A172 (cell line): ENCODE measurements around the gene FAM162A. TPM values are rescaled to one million over a fixed set of nuclear protein-coding genes. Genes with fewer than 3 reads are reported as not detected.

Source experiments
- DNase-seq: peaks from one replicate; pipeline ENCODE4 v3.0.0-alpha.2; 2015; ENCODE audit warnings: low spot score
- total RNA-seq: library from RNA; depleted of rRNA; stranded (reverse); fragments of >200 nt; shearing (Covaris generic); gene quantifications from 2 replicates; pipeline ENCODE4 v1.2.3, GENCODE V29; 2014; rRNA removed

FAM162A gene, protein sequence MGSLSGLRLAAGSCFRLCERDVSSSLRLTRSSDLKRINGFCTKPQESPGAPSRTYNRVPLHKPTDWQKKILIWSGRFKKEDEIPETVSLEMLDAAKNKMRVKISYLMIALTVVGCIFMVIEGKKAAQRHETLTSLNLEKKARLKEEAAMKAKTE
- 41.2 and 55.3 TPM in 2 replicates for total RNA-seq

DNA sequence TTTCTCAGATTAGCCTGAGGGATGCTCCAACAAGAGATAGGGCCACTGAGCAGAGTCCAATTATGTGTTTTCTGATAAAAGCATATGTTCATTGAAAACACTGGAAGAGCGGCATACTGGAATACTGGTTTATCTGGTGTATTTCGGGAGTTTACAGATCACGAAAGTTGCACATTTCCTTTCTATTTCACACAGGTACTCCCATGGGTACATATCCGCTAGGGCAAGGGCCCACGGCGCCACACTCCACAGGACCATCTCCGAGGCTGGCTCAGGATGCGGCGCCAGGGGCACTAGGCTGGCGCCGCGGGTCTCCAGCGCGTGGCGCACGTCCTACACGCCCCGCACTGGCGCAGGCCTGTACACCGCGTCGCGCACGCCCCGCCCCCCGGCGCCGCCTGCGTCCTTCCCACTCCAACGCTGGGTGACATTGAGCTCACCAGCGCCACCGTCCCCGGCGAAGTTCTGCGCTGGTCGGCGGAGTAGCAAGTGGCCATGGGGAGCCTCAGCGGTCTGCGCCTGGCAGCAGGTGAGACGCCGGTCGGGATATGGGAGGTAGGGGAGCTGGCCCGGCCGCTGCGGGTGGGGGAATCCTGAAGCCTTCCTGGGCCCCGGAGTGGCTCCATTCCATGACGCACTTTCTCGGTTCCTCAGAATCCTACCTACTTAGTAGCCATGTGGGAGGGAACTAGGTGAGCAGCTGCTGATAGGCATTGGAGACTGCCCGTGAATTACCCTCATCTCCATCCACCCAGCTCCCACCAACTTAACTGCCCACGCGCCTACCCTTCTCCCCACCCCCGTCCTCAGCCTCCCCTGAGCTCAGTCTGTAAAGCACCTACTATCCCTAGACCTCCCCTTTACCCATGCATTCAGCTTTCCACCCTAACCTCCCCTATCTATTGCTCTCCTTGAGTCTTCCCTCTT lies at the start of gene FAM162A:
Gene FAM162A, plus strand, starts transcription at position 412 of the 927 bp plus-strand sequence. Its CDS starts 84 bp downstream, at position 496.
- peak; percentile 84 for DNase-seq

DNA sequence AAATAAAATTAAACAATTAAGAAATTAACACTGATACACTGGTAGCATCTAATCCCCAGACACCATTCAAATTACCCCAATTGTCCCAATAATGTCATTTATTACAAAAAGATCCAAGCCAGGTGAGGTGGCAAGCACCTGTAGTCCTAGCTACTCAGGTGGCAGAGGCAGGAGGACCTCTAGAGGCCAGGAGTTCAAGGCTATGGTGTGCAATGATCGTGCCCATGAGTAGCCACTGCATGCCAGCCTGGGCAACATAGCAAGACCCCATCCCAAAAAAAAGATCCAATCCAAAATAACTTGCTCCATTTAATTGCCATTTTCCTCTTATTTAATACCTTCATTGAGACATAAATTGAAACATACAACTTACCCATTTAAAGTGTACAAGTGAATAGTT lies 41.2 kb upstream of the FAM162A start:
- DNase-seq: no peak

DNA sequence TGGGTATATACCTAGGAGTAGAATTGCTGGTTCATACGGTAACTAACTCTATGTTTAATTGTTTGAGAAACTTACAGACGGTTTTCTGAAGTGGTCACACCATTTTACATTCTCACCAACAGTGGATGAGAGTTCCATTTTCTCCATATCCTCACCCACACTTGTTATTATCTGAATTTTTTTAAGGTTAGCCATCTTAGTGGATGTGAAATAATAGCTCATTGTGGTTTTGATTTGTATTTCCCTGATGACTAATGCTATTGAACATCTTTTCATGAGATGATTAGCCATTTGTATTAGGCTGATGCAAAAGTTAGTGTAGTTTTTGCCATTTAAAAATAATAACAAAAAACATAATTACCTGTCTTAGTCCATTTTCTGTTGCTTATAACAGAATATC lies 40.3 kb upstream of the FAM162A start:
- DNase-seq: no peak

DNA sequence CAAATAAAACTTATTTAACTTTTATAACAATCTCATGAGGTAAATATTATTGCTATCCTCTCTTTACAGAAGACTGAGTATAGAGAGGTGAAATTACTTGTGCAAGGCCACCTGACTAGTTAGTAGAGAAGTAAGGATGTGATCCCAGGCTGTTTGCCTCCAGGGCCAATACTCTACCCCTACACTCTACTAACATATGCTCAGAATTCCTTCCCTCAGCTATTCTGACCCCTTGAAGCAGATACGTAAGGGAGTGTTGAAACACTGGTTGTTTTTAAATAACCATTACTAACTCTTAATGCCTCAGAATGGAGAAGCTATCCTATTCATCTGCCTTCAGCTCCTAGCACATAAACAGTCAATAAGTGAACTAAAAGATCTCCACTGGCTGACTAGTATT lies 34.8 kb upstream of the FAM162A start:
- no peak for DNase-seq

DNA sequence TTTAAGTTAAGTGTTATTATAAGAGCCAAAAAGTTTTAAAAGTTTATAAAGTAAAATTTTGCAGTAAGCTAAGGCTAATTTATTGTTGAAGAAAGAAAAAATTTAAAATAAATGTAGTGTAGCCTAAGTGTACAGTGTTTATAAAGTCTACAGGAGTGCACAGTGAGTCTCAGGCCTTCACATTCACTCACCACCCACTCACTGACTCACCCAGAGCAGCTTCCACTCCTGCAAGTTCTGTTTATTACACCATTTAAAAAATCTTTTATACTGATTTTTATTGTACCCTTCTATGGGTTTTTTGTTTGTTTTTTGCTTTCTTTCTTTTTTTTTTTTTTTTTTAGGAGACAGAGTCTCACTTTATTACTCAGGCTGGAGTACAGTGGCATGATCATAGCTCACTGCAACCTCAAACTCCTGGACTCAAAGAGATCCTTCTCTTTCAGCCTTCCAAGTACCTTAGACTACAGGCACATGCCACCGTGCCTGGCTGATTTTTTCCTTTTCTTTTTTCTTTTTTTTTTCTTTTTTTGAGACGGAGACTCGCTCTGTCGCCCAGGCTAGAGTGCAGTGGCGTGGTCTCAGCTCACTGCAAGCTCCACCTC lies 33.1 kb upstream of the FAM162A start:
- no peak for DNase-seq

DNA sequence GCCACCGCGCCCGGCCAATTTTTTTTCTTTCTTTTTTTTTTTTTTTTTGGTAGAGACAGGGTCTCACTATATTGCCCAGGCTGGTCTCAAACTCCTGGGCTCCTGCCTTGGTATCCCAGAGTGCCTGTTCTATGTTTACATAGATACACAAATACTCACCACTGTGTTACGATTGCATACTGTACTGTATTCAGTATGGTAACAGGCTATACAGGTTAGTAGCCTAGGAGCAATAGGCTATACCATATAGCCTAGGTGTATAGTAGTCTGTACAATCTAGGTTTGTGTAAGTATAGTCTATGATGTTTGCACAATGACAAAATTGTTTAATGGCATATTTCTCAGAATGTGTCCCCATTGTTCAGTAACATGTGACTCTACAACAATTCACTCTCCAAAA lies 32.4 kb upstream of the FAM162A start:
- DNase-seq: no peak

DNA sequence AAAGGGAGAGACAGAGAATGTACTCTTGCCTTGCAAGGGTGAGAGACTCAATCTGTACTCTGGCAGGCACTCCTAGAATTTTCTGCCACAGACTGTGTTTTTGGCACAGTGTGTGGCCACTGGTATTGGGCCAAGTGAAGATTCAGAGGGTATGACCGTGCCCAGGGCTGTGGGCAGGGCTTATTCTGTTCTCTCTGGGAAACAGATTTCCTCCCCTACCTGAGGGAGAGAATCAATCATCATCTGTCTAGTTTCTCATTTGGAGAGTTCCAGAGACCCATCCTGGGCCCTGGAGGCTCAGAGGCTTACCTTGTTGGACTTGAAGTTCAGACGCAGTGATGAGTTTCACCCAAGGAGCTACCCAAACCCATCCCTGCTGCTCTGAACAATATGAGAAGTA lies 30.8 kb upstream of the FAM162A start:
- DNase-seq: no peak

DNA sequence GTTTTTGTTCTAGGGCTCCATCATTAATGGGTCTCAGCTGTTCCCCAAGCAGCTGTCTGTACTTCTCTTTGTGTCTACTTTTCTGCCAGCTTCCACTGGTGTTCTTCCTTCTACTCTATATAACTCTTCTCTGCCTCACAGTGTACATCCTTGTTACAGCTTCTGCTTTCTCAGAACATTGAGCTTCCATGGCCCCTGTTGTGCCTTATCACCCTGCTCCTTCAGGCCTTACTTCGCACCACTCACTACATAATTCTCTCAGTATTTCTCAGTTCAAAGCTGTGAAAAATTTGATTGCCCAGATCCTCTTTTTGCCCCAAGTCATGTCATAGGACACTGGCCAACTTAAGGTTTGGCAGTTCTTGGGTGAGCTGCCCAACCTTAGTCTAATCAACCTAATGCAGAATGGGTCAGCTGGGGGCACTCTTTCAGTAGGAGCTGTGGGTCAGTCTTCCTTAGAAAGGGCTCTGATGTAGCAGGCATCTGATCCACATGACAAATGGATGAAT lies 30.0 kb upstream of the FAM162A start:
- DNase-seq: no peak

DNA sequence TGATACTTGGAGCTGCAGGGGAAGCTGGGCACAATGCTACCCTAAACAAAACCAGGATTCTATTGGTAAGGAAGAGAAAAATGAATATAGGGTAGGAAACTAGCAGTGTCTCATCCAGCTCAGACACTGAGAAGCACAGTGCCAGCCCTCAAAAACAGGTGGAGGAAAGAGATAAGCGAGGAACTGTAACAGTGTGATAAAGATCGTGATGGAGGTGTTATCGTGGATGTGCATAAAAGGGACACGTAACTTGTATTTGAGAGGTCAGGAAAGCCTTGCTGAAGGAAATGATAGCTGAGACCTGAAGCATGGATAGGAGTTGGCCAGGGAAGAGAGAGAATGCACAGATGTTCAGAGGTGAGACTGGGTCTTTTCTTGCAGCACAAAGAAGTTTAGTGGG lies 28.4 kb upstream of the FAM162A start:
- no peak for DNase-seq

DNA sequence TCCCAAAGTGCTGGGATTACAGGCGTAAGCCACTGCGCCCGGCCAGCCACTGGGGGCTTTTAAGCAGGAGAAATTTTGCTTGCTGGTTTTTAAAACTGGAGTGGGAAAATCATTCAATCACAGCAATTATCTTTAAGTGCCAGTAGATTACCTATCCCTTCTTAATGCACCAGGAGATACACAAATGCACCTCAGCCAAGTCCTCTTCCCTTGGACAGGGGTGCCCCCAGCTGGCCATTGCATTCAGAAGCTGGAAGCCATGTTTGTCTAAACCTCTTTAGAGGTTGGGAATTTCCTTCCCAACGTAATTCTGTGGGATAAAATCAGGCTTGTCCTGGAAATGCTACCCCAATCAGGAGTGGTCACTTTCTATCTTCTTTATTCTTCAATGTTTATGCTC lies 27.6 kb upstream of the FAM162A start:
- DNase-seq: peak; percentile 32

DNA sequence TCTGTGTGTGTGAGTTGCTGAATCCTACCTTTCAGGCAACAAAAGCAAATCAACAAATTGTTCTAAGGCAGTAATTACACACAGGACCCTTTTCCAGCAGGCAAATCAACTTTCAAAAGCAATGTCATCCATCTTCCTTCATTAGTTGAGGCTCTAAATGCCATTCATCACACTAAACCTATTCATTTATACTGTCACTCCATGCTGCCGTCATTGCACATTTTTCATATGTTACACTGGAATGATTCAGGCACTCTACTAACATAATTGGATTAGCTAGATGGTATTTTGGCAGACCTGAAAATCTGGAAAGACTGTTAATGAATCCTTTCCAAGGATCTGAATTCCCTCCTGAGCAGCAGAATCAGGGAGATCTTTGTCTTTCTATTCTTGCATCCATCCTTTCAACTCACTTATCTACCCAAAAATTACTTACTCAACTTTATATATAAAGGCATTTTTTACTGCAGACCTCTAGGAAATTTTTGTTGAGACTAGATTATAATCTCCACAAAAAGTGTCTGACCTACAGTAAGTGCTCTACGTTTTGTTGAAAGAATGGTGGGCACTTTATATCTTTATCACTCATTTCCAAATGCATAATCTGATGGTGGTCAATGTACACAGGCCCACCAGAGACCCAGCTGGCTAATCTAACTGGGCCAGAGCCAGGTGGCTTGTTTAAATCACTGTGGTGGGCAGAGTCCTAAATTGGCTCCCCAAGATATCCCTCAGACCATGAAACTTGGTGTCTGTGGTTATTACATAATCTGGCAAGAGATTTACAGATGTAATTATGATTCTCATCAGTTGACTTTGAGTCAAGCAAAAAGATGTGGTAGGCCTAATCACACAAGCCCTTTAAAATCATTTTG lies 25.9 kb upstream of the FAM162A start:
- DNase-seq: no peak

DNA sequence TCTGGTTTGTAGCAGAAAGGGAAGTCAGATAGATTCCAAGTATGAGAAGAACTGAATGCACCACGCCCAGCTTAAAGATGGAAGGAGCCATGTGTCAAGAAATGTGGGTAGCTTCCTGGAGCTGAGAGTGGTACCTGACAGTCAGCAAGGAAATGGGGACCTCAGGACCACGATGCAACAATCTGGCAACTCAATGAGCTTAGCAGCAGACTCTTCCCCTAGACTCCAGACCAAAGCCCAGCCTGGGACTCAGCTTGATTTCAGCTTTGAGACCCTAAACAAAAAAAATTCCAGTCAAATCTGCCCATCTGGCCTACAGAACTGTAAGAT lies 25.3 kb upstream of the FAM162A start:
- DNase-seq: no peak

DNA sequence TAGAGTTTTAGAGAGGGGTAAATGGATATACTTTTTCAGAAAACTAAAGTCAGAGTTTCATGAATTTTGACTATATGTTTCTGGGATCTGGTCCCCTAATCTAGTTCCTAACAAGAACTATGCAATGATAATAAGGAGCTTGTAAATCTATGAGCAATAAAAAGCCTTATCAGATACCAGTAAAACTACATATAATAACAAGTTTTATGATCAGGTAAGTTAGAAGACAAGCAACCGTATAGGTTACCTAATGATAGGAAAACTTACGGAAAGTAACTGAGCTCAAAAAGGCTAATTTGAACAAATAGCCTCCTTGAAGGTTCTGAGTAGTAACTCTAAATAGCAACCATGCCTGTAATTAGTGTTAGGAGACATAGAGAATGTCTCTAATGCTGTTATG lies 22.0 kb upstream of the FAM162A start:
- no peak for DNase-seq

DNA sequence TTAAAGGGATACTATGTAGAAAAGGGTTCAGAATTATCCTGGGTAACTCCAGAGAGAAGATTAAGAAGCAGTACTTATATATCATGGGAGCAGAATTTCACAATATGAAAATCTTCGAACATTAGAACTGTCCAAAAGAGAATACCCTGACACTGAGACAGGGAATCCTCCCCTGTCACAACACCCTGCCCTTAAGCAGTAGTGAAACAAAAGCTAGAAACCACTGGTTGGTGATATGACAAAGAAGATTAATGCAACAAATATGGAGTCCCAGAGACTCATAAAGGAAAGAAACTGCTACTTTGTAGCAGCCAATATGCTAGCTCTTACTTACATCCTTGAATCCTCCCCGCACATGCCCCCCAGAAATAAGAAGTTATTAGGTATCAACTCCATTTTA lies 19.5 kb upstream of the FAM162A start:
- DNase-seq: no peak

DNA sequence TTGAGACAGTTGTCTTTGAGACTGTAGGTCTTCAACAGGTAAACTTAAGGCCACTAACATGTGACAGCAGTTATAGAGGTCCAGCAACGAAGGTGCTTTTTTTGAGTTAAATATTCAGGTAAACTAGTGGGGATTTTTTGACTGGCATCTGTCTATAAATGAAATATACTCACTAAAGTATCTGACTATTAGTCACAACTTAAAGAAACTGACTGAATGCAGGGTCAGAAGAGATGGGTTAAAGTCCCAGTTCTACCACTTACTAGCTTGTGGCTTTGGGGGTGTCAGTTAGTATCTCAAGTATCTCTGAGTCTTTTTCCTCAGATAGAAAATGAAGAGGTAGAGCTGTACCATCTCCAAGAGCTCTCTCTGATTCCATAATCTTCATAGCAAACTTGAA lies 18.9 kb upstream of the FAM162A start:
- no peak for DNase-seq

DNA sequence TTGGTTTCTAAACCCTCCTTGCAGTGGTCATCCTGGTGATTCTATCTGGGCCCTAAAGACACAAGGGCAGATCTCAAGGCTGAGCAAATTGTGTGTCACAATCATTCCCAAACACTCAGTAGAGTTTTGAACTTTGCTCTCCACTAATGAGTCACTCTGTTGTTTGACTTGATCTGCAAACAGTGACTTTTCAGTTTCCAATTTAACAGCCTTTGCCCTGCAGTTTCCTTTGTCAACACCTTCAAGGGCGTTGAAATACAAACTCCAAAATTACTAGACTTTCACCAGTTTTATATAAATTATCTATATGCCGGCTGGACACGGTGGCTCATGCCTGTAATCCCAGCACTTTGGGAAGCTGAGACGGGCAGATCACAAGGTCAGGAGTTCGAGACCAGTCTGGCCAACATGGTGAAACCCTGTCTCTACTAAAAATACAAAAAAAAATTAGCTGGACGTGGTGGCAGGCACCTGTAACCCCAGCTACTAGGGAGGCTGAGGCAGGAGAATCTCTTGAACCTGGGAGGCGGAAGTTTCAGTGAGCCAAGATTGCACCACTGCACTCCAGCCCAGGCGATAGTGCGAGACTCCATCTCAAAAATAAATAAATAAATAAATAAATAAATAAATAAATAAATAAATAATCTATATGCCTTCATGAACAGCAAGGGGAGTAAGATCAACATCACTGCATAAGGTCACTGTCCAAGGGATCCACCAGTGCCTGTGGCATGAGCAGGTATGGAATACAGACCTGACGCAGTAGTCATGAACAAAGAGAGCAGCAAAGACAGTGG lies 18.2 kb upstream of the FAM162A start:
- DNase-seq: peak; percentile 8

DNA sequence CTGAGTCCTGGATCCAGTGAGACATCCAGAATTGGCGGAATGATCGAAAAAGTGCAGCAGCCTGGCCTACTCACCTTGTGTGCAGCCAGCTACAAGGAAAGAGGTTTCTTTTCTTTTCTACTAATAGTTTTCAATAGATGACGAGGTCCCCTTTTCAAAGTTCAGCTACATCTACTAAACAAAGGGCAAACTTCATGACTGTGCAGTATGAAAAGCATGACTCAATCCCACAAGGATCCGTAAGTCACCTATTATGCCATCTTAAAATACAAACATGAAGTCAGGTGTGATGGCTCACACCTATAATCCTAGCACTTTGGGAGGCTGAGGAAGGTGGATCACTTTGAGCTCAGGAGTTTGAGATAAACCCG lies 17.6 kb upstream of the FAM162A start:
- no peak for DNase-seq

DNA sequence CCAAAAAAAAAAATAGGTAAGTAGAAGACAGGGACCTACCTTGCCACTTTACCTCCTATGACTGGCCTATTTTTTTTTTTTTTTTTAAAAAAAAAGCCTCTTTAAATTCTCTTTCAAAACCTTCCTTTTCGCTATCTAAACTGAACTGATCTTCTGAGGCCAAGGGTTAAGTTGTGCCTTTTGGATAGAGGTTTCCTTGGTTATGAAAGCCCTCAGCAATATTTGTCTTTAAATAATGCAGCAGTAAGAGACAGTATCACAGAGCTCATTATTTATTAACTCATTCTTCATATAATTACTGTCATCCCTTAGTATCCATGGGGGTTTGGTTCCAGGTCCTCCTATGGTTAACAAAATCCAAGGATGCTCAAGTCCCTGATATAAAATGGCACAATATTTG lies 9.9 kb upstream of the FAM162A start:
- no peak for DNase-seq

DNA sequence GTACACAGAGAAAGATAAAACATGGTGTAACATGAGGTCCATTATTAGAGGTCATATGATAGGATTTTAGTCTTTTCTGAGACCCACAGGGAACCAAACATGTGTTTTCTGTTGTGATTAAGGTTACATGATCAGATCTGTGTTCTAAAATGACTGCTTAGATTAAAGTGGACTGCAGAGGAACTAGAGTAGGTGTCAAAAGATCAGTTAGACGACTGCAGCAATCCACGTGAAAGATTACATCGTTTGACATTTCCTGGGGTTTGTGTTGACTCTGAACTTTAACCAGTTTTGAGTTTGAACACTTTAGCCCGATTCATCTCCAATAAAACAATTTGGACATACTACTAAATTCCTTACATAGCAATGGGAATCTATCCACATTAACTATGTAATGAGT lies 6.0 kb upstream of the FAM162A start:
- no peak for DNase-seq

DNA sequence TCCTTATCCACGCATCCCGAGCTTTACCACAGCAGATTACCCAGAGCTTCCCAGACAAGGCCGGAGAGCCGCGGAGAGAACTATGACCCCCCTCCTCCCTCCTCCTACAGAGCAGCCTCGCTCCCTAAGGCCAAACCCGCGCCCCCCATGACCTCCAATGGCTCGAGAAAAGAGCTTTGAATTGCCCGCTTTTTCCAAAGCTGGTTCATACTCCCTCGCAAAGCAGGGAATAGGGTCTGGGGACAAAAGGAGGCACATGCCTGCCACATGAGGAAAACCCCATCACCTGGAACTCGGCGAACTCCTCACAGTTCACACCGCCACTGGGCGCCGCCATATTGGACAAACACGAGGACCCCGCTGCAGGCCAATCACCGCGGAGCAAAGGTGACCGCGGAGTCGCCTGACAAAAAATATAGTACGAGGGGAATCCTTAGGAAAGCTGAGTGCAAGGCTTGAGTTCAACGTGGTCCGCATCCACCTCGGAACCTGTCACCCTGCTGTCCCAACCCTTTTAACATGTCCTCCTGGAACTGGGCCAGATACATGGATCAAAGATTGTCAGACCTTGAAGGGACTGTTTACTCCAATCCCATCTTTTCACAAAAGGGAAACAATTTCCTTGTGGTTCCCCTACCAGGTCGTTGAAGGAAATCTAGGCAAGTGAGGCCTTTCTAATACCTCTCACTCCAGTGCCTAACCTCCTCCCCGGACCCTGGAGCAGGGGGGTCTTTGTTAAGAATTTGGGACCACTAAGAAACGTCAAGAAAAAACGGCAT lies 905 bp upstream of the FAM162A start, which contains the start of gene MIX23:
Gene MIX23, minus strand, starts transcription at position 344 of the 779 bp plus-strand sequence. Its CDS starts 7 bp downstream, at position 337.
- peak; percentile 76 for DNase-seq
